GM13977 (cell line): ENCODE measurements around the gene PRRC1.

ENCODE experiments used
- DNase-seq: peaks from one replicate; pipeline ENCODE4 v3.0.0; 2012; ENCODE audit warnings: low spot score
- in situ Hi-C: fragments of 300-500 bp; cut with MboI; formaldehyde crosslinking; loops from one replicate; pipeline ENCODE4 v1.12.0; 2022; ENCODE audit warnings: low sequenced_read_pairs, low pct_unique_long_range_greater_than_20kb, mixed read lengths, inconsistent platforms; ENCODE audit not compliant: unreplicated experiment
- TF ChIP-seq, protein P1 (sequence below): IDR thresholded peaks from 2 replicates; pipeline ENCODE4 v1.5.1; 2012; ENCODE audit warnings: mild to moderate bottlenecking, control low read depth; ENCODE audit not compliant: insufficient read depth; ENCODE audit errors: extremely low read depth, missing control alignments

The PRRC1 gene

DNA sequence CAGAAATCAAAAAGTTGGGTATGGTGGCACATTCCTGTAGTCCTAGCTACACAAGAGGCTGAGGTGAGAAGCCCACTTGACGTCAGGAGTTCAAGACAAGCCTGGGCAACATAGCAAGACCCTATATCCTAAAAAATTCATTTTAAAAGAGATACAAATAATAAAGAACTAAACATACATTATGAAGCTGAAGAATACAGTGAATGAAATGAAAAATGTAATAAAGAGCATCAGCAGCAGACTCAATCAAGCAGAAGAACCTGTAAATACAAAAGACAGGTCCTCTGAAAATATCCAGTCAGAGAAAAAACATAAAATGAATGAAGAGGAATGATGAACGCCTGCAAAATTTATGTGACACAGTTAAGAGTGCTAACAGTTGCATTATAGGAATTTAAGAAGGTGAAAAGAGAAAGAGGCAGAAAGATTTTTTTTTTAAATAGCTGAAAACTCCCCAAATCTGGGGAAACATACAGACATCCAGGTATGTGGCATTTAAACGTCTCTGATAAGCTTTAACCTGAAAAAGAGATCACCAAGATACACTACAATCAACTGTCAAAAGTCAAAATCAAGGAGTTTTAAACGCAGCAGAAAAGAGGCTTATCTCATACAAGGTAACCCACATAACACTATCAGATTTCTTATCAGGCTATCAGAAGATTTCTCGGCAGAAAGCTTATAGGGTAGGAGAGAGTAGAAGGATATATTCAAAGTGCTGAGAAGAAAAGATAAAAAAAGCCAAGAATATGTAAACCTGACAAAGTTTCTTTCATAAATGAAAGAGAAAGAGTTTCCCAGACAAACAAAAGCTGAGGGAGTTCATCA lies 57.6 kb downstream of the PRRC1 start:
- TF ChIP-seq, protein P1, sequence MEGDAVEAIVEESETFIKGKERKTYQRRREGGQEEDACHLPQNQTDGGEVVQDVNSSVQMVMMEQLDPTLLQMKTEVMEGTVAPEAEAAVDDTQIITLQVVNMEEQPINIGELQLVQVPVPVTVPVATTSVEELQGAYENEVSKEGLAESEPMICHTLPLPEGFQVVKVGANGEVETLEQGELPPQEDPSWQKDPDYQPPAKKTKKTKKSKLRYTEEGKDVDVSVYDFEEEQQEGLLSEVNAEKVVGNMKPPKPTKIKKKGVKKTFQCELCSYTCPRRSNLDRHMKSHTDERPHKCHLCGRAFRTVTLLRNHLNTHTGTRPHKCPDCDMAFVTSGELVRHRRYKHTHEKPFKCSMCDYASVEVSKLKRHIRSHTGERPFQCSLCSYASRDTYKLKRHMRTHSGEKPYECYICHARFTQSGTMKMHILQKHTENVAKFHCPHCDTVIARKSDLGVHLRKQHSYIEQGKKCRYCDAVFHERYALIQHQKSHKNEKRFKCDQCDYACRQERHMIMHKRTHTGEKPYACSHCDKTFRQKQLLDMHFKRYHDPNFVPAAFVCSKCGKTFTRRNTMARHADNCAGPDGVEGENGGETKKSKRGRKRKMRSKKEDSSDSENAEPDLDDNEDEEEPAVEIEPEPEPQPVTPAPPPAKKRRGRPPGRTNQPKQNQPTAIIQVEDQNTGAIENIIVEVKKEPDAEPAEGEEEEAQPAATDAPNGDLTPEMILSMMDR = no peak
- in situ Hi-C loops = loop anchor here (25.0 kb wide), 1 partner anchor 287 kb away; no protein-coding TSS in a partner anchor

DNA sequence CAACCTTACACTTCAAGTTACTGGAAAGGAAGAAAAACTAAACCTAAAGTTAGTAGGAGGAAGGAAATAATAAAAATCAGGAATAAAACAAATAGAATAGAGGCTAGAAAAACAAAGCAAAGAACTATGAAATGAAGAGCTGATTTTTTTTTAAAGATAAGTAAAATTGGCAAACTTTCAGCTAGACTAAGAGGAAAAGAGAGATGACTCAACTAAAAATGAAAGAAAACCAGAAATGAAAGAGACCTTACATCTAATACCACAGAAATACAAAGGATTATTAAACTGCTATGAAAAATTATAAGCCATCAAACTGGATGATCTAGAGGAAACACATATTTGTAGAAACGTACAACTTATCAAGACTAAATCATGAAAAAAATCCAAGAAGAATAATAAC lies 60.0 kb downstream of the PRRC1 start:
- in situ Hi-C loops = no loop called here
- TF ChIP-seq, protein P1 = no peak
- no peak for DNase-seq

More for the DNA sequence above, 57.6 kb downstream of the PRRC1 start:
- DNase-seq = no peak

DNA sequence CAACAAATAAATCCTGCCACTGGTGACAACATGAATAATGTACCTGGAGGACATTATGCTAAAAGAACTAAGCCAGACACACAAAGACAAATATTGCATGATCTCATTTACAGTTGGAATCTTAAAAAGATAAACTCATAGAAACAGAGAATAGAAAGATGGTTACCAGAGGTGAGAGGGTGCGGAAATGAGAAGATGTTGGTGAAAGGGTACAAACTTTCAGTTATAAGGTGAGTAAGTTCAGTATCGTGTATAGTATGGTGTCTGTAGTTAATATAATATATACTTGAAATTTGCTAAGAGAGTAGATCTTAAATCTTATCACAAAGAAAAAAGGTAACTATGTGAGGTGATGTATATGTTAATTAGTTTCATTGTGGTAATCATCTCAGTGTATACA lies 63.3 kb downstream of the PRRC1 start:
- in situ Hi-C loops = no loop called here
- no peak for DNase-seq
- TF ChIP-seq, protein P1 = no peak

DNA sequence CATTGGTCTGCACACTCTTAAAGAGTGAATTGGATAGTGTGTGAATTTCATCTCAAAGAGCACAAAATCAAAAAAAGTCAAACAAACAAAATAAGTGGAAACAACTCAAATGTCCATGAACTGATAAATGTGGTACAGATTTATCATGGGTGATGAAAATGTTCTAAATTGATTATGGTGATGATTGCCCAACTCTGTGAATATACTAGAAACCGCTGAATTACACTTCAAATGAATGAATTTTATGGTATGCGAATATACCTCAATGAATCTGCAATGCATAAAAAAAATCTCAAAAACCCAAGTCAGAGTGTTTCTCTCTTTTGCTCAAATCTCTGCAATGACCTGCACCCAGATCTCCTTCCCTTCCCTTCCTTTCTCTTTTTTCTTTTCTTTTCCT lies 64.0 kb downstream of the PRRC1 start:
- DNase-seq = no peak
- TF ChIP-seq, protein P1 = no peak
- in situ Hi-C loops = no loop called here

DNA sequence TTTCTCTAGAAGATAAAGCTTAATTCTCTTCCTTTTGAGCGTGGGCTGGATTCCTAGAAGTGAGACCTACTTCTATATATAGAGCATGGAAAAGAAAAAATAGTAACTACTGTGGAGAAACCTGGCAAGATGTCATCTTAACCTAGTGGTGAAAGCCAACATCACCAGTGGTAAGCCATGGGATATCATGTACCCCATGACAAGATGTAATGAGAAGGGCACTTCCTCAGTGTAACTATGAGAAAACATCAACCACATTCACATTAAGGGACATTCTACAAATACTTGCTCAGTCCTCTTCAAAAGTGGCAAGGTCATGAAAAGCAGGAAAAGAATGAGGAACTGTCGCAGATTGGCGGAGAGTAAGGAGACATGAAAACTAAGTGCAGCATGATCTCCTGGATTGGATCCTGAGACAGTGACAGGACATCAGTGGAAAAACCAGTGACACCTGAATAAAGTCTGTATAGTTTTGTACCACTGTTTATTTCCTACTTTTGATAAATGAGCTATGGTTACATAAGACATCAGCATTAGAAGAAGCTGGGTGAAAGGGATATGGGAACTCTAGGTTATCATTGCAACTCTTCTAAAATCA lies 65.4 kb downstream of the PRRC1 start:
- in situ Hi-C loops = no loop called here
- TF ChIP-seq, protein P1 = no peak
- no peak for DNase-seq

DNA sequence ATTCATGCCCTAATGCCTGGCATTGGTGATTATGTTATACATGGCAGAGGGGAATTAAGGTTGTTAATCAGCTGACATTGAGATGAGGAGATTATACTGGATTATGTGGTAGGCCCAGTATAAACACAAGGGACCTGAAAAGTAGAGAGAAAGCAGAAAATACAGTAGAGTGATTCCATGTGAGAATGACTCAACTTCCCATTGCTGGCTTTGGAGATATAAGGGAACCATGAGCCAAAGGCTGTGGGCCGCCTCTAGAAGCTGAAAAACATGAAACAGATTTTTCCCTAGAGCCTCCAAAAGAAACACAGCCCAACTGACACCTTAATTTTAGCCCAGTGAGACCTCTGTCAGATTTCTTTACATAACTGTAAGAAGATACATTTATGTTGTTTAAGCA lies 66.4 kb downstream of the PRRC1 start:
- TF ChIP-seq, protein P1 = no peak
- no peak for DNase-seq
- in situ Hi-C loops = no loop called here
